Measurements from ENCODE around the gene EYA4. TPM values are rescaled to one million over a fixed set of nuclear protein-coding genes. Genes with fewer than 3 reads are reported as not detected.

EYA4 gene
- total and polyA plus RNA-seq, 8 donors = 0.03 to 16.3 (median 0.87) TPM; not detected in 1

- no peak for DNase-seq
- no peak overlapping the region for H3K4me3 ChIP-seq
- H3K4me1 ChIP-seq = no peaks in the 10 kb centered on the region
- H3K27me3 ChIP-seq = no peaks in the 10 kb centered on the region
- H3K27ac ChIP-seq = no peak overlapping the region
- WGBS, 5 donors = 91 to 93% (median 91%) methylated on average over 4 of the region's 4 CpGs
- intact Hi-C loops (cut with DNase I; ENCODE audit: low total_unique reads) = no loop called here
- H3K36me3 ChIP-seq = no peaks in the 10 kb centered on the region
- TF ChIP-seq EP300 (IDR thresholded peaks at IDR 0.05) (no peak), POLR2AphosphoS5 (IDR thresholded peaks at IDR 0.05) (no peak), POLR2A (IDR thresholded peaks at IDR 0.05) (no peak)
- TF ChIP-seq, protein P1, sequence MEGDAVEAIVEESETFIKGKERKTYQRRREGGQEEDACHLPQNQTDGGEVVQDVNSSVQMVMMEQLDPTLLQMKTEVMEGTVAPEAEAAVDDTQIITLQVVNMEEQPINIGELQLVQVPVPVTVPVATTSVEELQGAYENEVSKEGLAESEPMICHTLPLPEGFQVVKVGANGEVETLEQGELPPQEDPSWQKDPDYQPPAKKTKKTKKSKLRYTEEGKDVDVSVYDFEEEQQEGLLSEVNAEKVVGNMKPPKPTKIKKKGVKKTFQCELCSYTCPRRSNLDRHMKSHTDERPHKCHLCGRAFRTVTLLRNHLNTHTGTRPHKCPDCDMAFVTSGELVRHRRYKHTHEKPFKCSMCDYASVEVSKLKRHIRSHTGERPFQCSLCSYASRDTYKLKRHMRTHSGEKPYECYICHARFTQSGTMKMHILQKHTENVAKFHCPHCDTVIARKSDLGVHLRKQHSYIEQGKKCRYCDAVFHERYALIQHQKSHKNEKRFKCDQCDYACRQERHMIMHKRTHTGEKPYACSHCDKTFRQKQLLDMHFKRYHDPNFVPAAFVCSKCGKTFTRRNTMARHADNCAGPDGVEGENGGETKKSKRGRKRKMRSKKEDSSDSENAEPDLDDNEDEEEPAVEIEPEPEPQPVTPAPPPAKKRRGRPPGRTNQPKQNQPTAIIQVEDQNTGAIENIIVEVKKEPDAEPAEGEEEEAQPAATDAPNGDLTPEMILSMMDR (IDR thresholded peaks at IDR 0.05) = no peak
- no peaks in the 10 kb centered on the region for H3K9me3 ChIP-seq
Measured at GRCh38 chr6:133314947-133315346, 73.8 kb downstream of the EYA4 start.

- 76 to 88% (median 83%) methylated on average over 5 of the region's 5 CpGs for WGBS, 5 donors
- Histone ChIP-seq H3K27me3 (no peaks in the 10 kb centered on the region), H3K4me1 (no peaks in the 10 kb centered on the region), H3K9me3 (no peaks in the 10 kb centered on the region), H3K4me3 (no peak overlapping the region), H3K27ac (no peak overlapping the region), H3K36me3 (no peaks in the 10 kb centered on the region)
- TF ChIP-seq POLR2A (IDR thresholded peaks at IDR 0.05) (no peak), EP300 (IDR thresholded peaks at IDR 0.05) (no peak), POLR2AphosphoS5 (IDR thresholded peaks at IDR 0.05) (no peak)
- TF ChIP-seq, protein P1 (IDR thresholded peaks at IDR 0.05) = no peak
- DNase-seq = no peak
- intact Hi-C loops (cut with DNase I; ENCODE audit: low total_unique reads) = no loop called here
Measured at GRCh38 chr6:133315811-133316210, 74.7 kb downstream of the EYA4 start.

DNA sequence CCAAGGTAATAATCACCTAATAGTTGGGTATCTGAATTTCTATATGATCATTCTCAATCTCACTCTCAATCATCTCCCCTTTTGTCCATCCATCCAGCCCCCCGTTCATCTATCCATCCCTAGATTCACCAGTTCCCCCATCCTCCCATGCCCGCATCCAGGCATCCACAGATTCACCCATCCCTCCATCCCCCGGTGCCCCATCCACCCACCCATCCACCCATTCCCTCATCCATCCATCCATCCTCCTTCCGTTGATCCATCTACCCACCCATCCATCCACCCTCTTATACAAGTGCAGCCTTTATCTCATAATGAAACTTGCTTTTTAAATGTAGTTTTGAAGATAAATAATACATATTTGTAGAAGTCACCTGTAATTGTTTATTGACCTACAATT, 76.5 kb downstream of the EYA4 start:
- Histone ChIP-seq H3K9me3 (no peaks in the 10 kb centered on the region), H3K4me3 (no peak overlapping the region), H3K27me3 (no peaks in the 10 kb centered on the region), H3K4me1 (no peaks in the 10 kb centered on the region), H3K36me3 (no peaks in the 10 kb centered on the region), H3K27ac (no peak overlapping the region)
- DNase-seq = no peak
- TF ChIP-seq EP300 (IDR thresholded peaks at IDR 0.05) (no peak), POLR2A (IDR thresholded peaks at IDR 0.05) (no peak), POLR2AphosphoS5 (IDR thresholded peaks at IDR 0.05) (no peak)
- TF ChIP-seq, protein P1 (IDR thresholded peaks at IDR 0.05) = no peak
- intact Hi-C loops (cut with DNase I; ENCODE audit: low total_unique reads) = no loop called here
- 88 to 96% (median 93%) methylated on average over 4 of the region's 4 CpGs for WGBS, 5 donors

DNA sequence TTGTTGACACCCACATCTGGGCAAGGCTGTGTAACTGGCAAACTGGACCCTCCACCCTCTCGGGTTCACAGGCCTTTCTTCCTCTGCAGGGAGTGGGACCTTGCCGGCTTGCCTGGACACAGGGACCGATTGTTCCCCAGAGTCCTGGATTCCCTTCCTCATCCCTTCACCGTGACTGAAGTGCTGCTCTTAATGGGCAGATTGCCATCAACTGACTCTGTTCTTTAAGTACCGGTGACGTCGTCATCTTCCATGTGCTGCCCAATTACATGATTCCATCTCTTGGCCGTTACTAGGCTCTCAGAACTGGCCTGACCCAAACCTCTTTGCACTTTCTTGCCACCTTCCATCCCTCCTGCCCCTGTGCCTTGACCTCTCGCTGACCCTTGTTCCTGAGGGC, 85.4 kb downstream of the EYA4 start:
- Histone ChIP-seq H3K27ac (no peak overlapping the region), H3K4me3 (no peak overlapping the region), H3K9me3 (no peaks in the 10 kb centered on the region), H3K4me1 (no peaks in the 10 kb centered on the region), H3K36me3 (no peaks in the 10 kb centered on the region), H3K27me3 (no peaks in the 10 kb centered on the region)
- DNase-seq = no peak
- intact Hi-C loops (cut with DNase I; ENCODE audit: low total_unique reads) = no loop called here
- 77 to 89% (median 85%) methylated on average over 9 of the region's 9 CpGs for WGBS, 5 donors
- no peak for TF ChIP-seq POLR2A (IDR thresholded peaks at IDR 0.05)
- TF ChIP-seq, protein P1 (IDR thresholded peaks at IDR 0.05) = no peak
